ENCODE results near the gene MGAT5. TPM values are rescaled to one million over a fixed set of nuclear protein-coding genes. Genes with fewer than 3 reads are reported as not detected.

Gene MGAT5
- total RNA-seq, 6 experiments from 2014 or later = 4.5 to 16.0 (median 10.0) TPM

- TF ChIP-seq POLR2A (IDR thresholded peaks at IDR 0.05) = no peak
- TF ChIP-seq, protein P1, sequence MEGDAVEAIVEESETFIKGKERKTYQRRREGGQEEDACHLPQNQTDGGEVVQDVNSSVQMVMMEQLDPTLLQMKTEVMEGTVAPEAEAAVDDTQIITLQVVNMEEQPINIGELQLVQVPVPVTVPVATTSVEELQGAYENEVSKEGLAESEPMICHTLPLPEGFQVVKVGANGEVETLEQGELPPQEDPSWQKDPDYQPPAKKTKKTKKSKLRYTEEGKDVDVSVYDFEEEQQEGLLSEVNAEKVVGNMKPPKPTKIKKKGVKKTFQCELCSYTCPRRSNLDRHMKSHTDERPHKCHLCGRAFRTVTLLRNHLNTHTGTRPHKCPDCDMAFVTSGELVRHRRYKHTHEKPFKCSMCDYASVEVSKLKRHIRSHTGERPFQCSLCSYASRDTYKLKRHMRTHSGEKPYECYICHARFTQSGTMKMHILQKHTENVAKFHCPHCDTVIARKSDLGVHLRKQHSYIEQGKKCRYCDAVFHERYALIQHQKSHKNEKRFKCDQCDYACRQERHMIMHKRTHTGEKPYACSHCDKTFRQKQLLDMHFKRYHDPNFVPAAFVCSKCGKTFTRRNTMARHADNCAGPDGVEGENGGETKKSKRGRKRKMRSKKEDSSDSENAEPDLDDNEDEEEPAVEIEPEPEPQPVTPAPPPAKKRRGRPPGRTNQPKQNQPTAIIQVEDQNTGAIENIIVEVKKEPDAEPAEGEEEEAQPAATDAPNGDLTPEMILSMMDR (IDR thresholded peaks at IDR 0.05) = no peak
- H3K27me3 ChIP-seq = no peaks in the 10 kb centered on the region
- H3K27ac ChIP-seq = no peak overlapping the region
- intact Hi-C loops (cut with DNase I) = no loop called here
- 95% methylated on average over 3 of the region's 3 CpGs for WGBS (ENCODE audit: insufficient coverage, low coverage, low lambda C conversion rate, missing lambda C conversion rate)
- DNase-seq (no peak), ATAC-seq (no peak)
- no peak overlapping the region for H3K4me3 ChIP-seq
- peaks cover 0 to 9% (median 2%) of the 10 kb centered on the region in 4 donors for H3K4me1 ChIP-seq
- H3K9me3 ChIP-seq = no peaks in the 10 kb centered on the region
- H3K36me3 ChIP-seq = peaks cover 0 to 21% (median 0%) of the 10 kb centered on the region in 4 donors
Observed at GRCh38 chr2:134426721-134427120, 172.8 kb downstream of the MGAT5 start.

- intact Hi-C loops (cut with DNase I) = no loop called here
Observed at GRCh38 chr2:134429886-134430285, 176.0 kb downstream of the MGAT5 start.

GRCh38 chr2:134431838-134432434 is 178.1 kb downstream of the MGAT5 start:
- DNase-seq = no peak
- ATAC-seq = peak in 1 of 4 donors; percentile 14
- Histone ChIP-seq H3K27ac (peak overlapping the region; percentile 12 to 96 (median 87)), H3K4me1 (peaks cover 0 to 44% (median 14%) of the 10 kb centered on the region in 4 donors), H3K4me3 (no peak overlapping the region), H3K9me3 (no peaks in the 10 kb centered on the region), H3K36me3 (peaks cover 0 to 9% (median 0%) of the 10 kb centered on the region in 4 donors), H3K27me3 (no peaks in the 10 kb centered on the region)
- intact Hi-C loops (cut with DNase I) = no loop called here
- no peak for TF ChIP-seq POLR2A (IDR thresholded peaks at IDR 0.05)
- TF ChIP-seq, protein P1 (IDR thresholded peaks at IDR 0.05) = no peak
- 78% methylated on average over 1 of the region's 2 CpGs for WGBS (ENCODE audit: insufficient coverage, low coverage, low lambda C conversion rate, missing lambda C conversion rate)

More at GRCh38 chr2:134429886-134430285, 176.0 kb downstream of the MGAT5 start:
- WGBS (ENCODE audit: insufficient coverage, low coverage, low lambda C conversion rate, missing lambda C conversion rate) = 81% methylated on average over 4 of the region's 4 CpGs
- H3K4me3 ChIP-seq = no peak overlapping the region
- peaks cover 0 to 9% (median 0%) of the 10 kb centered on the region in 4 donors for H3K36me3 ChIP-seq
- ATAC-seq (no peak), DNase-seq (no peak)
- no peaks in the 10 kb centered on the region for H3K9me3 ChIP-seq
- H3K27ac ChIP-seq = no peak overlapping the region
- H3K4me1 ChIP-seq = peaks cover 0 to 35% (median 14%) of the 10 kb centered on the region in 4 donors
- no peaks in the 10 kb centered on the region for H3K27me3 ChIP-seq
- no peak for TF ChIP-seq POLR2A (IDR thresholded peaks at IDR 0.05)
- TF ChIP-seq, protein P1 (IDR thresholded peaks at IDR 0.05) = no peak

DNA sequence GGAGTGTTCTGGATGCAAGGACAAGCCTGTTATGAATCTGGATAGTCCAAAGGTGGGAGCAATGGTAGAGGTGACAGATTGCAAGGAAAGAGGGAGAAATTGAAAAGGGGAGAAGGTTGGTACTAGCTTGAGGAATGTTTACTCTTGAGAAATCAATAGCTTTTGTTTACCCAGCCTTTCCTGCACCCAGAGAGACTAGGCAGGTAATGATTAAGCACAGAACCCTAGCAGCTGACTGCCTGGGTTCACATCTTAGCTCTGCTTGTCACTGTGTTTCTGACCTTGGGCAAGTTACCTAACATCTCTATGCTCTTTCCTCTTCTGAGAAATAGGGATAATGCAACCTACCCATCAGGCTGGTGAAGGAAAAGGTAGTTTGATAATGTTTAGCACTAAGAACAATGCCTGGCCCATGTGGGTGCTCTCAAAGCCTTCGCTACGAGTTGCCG is 178.6 kb downstream of the MGAT5 start:
- peak; percentile 76 to 90 (median 78) for ATAC-seq
- H3K27ac ChIP-seq = peak overlapping the region; percentile 80 to 96 (median 87)
- TF ChIP-seq, protein P1 (IDR thresholded peaks at IDR 0.05) = no peak
- TF ChIP-seq POLR2A (IDR thresholded peaks at IDR 0.05) = no peak
- H3K36me3 ChIP-seq = peaks cover 0 to 9% (median 0%) of the 10 kb centered on the region in 4 donors
- 51% methylated on average over 3 of the region's 3 CpGs for WGBS (ENCODE audit: insufficient coverage, low coverage, low lambda C conversion rate, missing lambda C conversion rate)
- DNase-seq = peak in 1 of 3 donors; percentile 73
- no peaks in the 10 kb centered on the region for H3K9me3 ChIP-seq
- peaks cover 0 to 44% (median 14%) of the 10 kb centered on the region in 4 donors for H3K4me1 ChIP-seq
- intact Hi-C loops (cut with DNase I) = no loop called here
- H3K27me3 ChIP-seq = no peaks in the 10 kb centered on the region
- peak overlapping the region in 1 of 3 donors; percentile 8 for H3K4me3 ChIP-seq
